K562 (cell line): ENCODE results near the gene CRLF1. TPM values are rescaled to one million over a fixed set of nuclear protein-coding genes. Genes with fewer than 3 reads are reported as not detected.

Source experiments
- ATF6 ChIP-seq: sonication (generic); formaldehyde crosslinking; IDR thresholded peaks from 2 replicates; pipeline ENCODE4 v1.4.0; 2020; ENCODE audit warnings: mild to moderate bottlenecking, missing genetic modification reagents
- FOXK1 ChIP-seq: sonication (generic); formaldehyde crosslinking; IDR thresholded peaks from 2 replicates; pipeline ENCODE4 v1.8.0; 2022; ENCODE audit warnings: missing genetic modification reagents, mild to moderate bottlenecking, borderline replicate concordance
- HSF4 ChIP-seq: fragments of 250-450 bp; sonication (Bioruptor Pico); IDR thresholded peaks from 2 replicates; pipeline ENCODE4 v2.1.2; 2022; ENCODE audit warnings: mild to moderate bottlenecking, moderate library complexity, borderline replicate concordance
- MYBL2 ChIP-seq, 2 experiments: fragments of 450-650 bp in 1 of 2; sonication (generic) in 1 of 2; formaldehyde crosslinking in 1 of 2; IDR thresholded peaks; 2 replicates each; pipeline versions ENCODE4 v1.6.1 to v1.8.1; 2017 to 2022; ENCODE audit warnings: borderline replicate concordance in 1 of 2, inconsistent platforms in 1 of 2, low read depth in 1 of 2, mild to moderate bottlenecking in 1 of 2, missing genetic modification reagents in 1 of 2, moderate library complexity in 1 of 2
- NFXL1 ChIP-seq: fragments of 450-650 bp; formaldehyde crosslinking; IDR thresholded peaks from 2 replicates; pipeline ENCODE4 v1.4.0; 2021; ENCODE audit warnings: mild to moderate bottlenecking
- NR3C1 ChIP-seq: sonication (generic); formaldehyde crosslinking; IDR thresholded peaks from 2 replicates; pipeline ENCODE4 v1.8.1; 2022; ENCODE audit warnings: missing genetic modification reagents
- POLR3G ChIP-seq: IDR thresholded peaks from 2 replicates; pipeline ENCODE4 v1.6.1; 2011; ENCODE audit not compliant: insufficient read length, insufficient replicate concordance; ENCODE audit errors: extremely low read depth
- PPARD ChIP-seq: fragments of 250-450 bp; sonication (Bioruptor Pico); IDR thresholded peaks from 2 replicates; pipeline ENCODE4 v1.8.0; 2022; ENCODE audit warnings: inconsistent platforms, mild to moderate bottlenecking, moderate library complexity
- RB1 ChIP-seq: fragments of 450-650 bp; IDR thresholded peaks from 2 replicates; pipeline ENCODE4 v1.6.1; 2017; ENCODE audit warnings: low read depth, mild to moderate bottlenecking
- RBM22 ChIP-seq: fragments of 200-400 bp; formaldehyde crosslinking; IDR thresholded peaks from 2 replicates; pipeline ENCODE4 v1.6.1; 2018; ENCODE audit warnings: low read length, low read depth; ENCODE audit not compliant: poor library complexity, severe bottlenecking
- ZBTB1 ChIP-seq: sonication (generic); formaldehyde crosslinking; IDR thresholded peaks from 2 replicates; pipeline ENCODE4 v1.8.1; 2023; ENCODE audit warnings: missing genetic modification reagents, low read depth, mild to moderate bottlenecking, borderline replicate concordance
- ZNF12 ChIP-seq: sonication (generic); formaldehyde crosslinking; IDR thresholded peaks from 2 replicates; pipeline ENCODE4 v1.4.0; 2020; ENCODE audit warnings: mild to moderate bottlenecking, missing genetic modification reagents
- ZNF239 ChIP-seq: fragments of 250-450 bp; sonication (Bioruptor Pico); IDR thresholded peaks from 2 replicates; pipeline ENCODE4 v1.4.0; 2020; ENCODE audit warnings: mild to moderate bottlenecking
- ZNF253 ChIP-seq: fragments of 250-450 bp; sonication (Bioruptor Pico); conservative IDR thresholded peaks from 2 replicates; pipeline ENCODE4 v1.6.1; 2021; ENCODE audit warnings: mild to moderate bottlenecking
- polyA plus RNA-seq, 8 experiments: library from polyadenylated mRNA; depleted of rRNA in 4 of 8; stranded (reverse) in 5 of 8; unstranded in 3 of 8; fragments of >200 nt; fragmentation: Nextera tagmentation in 2 of 8; fragmentation: Illumina TruSeq in 1 of 8; extraction: Ambion mirVana in 2 of 8; extraction: Trizol in 1 of 8; gene quantifications; 2 replicates each; pipeline versions ENCODE4 v1.2.1 to v1.2.3, GENCODE V29; 2011 to 2014; ENCODE audit warnings: inconsistent platforms in 1 of 8, missing spikeins in 1 of 8
- total RNA-seq, 7 experiments: library from RNA; depleted of rRNA in 6 of 7; stranded (reverse); fragments of >200 nt in 6 of 7; fragmentation: Illumina TruSeq in 2 of 7; extraction: Trizol in 2 of 7; gene quantifications; 2 replicates each; pipeline versions ENCODE4 v1.2.1 to v1.2.3, GENCODE V29; 2011 to 2021; ENCODE audit warnings: low replicate concordance in 1 of 7
- TF ChIP-seq, protein P1 (sequence below), 2 experiments: IDR thresholded peaks; 2 replicates each; pipeline ENCODE4 v1.6.1; 2012; ENCODE audit warnings: improper control_type of control experiment in 2 of 2, low read depth in 2 of 2, low read length in 2 of 2, borderline replicate concordance in 1 of 2
- TF ChIP-seq, protein P2 (sequence below): IDR thresholded peaks from 2 replicates; pipeline ENCODE4 v1.6.1; 2011; ENCODE audit warnings: borderline replicate concordance, low read depth, mild to moderate bottlenecking, moderate library complexity, low read length; ENCODE audit not compliant: insufficient read depth, poor library complexity, severe bottlenecking
- TF ChIP-seq, protein P3 (sequence below): fragments of 450-650 bp; IDR thresholded peaks from 2 replicates; pipeline ENCODE4 v1.6.1; 2018; ENCODE audit warnings: mild to moderate bottlenecking, low read depth; ENCODE audit not compliant: partially characterized antibody

Gene CRLF1
- total and polyA plus RNA-seq, 9 of the 15 experiments (the other 6 are each of a cell fraction or from before 2014, with no cell fraction given): 0.85 to 3.6 (median 1.7) TPM

DNA sequence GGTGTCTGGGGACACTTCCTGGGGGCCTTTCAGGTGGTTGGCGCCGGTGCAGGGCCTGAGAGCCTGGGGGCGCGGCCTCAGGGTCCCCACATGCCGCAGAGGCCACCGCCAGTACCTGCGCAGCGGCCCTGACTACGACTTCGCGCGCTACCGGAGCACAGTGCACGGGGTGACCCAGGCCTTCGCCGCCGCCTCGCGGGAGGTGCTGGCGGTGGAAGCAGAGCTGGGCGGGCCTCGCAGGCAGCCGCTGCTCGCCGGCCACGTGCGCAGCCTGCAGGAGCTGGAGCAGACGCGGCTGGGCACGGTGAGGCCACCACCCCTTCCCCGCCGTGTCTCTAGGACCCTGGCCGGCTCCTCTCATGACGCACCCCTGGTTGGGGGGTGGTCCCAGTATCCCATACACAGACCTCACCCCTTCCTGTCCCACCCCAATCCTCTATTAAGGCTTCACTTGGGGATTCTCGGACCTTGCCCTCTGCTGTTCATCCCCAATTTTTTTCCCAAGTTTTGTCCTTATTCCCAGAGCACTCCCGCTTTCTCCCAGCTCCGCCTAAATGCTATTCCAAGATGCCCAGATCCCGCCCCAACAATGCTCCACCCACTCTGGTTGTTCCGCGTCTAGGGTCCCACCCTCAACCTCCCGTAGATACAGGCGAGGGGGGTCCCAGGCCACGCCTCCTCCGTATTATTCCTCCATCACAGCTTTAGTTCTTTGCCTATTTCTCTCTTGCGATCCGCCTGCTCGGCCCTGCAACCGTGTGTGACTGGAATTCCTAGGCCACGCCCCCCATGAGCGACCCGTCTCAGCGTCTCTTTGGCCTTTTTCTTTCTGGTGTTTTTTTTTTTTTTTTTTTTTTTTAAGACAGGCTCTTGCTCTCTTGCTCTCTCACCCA, 17.0 kb downstream of the CRLF1 start (continued):
- TF ChIP-seq, protein P1, sequence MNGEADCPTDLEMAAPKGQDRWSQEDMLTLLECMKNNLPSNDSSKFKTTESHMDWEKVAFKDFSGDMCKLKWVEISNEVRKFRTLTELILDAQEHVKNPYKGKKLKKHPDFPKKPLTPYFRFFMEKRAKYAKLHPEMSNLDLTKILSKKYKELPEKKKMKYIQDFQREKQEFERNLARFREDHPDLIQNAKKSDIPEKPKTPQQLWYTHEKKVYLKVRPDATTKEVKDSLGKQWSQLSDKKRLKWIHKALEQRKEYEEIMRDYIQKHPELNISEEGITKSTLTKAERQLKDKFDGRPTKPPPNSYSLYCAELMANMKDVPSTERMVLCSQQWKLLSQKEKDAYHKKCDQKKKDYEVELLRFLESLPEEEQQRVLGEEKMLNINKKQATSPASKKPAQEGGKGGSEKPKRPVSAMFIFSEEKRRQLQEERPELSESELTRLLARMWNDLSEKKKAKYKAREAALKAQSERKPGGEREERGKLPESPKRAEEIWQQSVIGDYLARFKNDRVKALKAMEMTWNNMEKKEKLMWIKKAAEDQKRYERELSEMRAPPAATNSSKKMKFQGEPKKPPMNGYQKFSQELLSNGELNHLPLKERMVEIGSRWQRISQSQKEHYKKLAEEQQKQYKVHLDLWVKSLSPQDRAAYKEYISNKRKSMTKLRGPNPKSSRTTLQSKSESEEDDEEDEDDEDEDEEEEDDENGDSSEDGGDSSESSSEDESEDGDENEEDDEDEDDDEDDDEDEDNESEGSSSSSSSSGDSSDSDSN (IDR thresholded peaks at IDR 0.05; ENCODE audit: borderline replicate concordance in 1 of 2, low read depth in 2 of 2, low read length in 2 of 2): peak; percentile 90 to 95; a peak in 3 of 4 replicates
- TF ChIP-seq ZNF239 (CRISPR knock-in tag) (no peak), FOXK1 (CRISPR knock-in tag) (peak; percentile 73; the same call in 1 of the 2 replicates), POLR3G (no peak), HSF4 (CRISPR knock-in tag) (no peak), NFXL1 (CRISPR knock-in tag) (no peak), ATF6 (peak; percentile 90; the same call in 1 of the 2 replicates), MYBL2 (IDR thresholded peaks at IDR 0.05; ENCODE audit: low read depth) (no peak), MYBL2 (CRISPR knock-in tag; IDR thresholded peaks at IDR 0.05; ENCODE audit: borderline replicate concordance) (no peak), RBM22 (peak; percentile 32), ZNF12 (CRISPR knock-in tag) (peak; percentile 21; the same call in 1 of the 2 replicates), PPARD (no peak), NR3C1 (peak; percentile 95), ZBTB1 (CRISPR knock-in tag) (peak; percentile 77; the same call in 1 of the 2 replicates), ZNF253 (CRISPR knock-in tag) (no peak), RB1 (peak; percentile 91)
- TF ChIP-seq, protein P2, sequence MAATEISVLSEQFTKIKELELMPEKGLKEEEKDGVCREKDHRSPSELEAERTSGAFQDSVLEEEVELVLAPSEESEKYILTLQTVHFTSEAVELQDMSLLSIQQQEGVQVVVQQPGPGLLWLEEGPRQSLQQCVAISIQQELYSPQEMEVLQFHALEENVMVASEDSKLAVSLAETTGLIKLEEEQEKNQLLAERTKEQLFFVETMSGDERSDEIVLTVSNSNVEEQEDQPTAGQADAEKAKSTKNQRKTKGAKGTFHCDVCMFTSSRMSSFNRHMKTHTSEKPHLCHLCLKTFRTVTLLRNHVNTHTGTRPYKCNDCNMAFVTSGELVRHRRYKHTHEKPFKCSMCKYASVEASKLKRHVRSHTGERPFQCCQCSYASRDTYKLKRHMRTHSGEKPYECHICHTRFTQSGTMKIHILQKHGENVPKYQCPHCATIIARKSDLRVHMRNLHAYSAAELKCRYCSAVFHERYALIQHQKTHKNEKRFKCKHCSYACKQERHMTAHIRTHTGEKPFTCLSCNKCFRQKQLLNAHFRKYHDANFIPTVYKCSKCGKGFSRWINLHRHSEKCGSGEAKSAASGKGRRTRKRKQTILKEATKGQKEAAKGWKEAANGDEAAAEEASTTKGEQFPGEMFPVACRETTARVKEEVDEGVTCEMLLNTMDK: peak; percentile 82
- TF ChIP-seq, protein P3, sequence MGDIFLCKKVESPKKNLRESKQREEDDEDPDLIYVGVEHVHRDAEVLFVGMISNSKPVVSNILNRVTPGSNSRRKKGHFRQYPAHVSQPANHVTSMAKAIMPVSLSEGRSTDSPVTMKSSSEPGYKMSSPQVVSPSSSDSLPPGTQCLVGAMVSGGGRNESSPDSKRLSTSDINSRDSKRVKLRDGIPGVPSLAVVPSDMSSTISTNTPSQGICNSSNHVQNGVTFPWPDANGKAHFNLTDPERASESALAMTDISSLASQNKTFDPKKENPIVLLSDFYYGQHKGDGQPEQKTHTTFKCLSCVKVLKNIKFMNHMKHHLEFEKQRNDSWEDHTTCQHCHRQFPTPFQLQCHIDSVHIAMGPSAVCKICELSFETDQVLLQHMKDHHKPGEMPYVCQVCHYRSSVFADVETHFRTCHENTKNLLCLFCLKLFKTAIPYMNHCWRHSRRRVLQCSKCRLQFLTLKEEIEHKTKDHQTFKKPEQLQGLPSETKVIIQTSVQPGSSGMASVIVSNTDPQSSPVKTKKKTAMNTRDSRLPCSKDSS: peak; percentile 18
